ENCODE data around the gene GLA. TPM values are rescaled to one million over a fixed set of nuclear protein-coding genes. Genes with fewer than 3 reads are reported as not detected.

Gene GLA
- 23.9 and 24.4 TPM in 2 replicates for total RNA-seq

GRCh38 chrX:101407748-101408531, at the start of gene GLA, which contains the start of gene HNRNPH2:
Gene GLA, minus strand, starts transcription at chrX:101407925. Its CDS starts 22 bp downstream, at chrX:101407903.
Gene HNRNPH2, plus strand, starts transcription at chrX:101408222. Its CDS starts 3,767 bp downstream, at chrX:101411989.

GRCh38 chrX:101390664-101391525, 16.8 kb downstream of the GLA start, which contains the start of gene RPL36A:
Gene RPL36A, plus strand, starts transcription at chrX:101391011. Its CDS starts 33 bp downstream, at chrX:101391044.

GRCh38 chrX:101385795-101386541, 21.8 kb downstream of the GLA start, which contains the start of gene BTK:
Gene BTK, minus strand, starts transcription at chrX:101386191. Its CDS starts 10,907 bp downstream, at chrX:101375284.

GRCh38 chrX:101348452-101349192, 59.1 kb downstream of the GLA start, which contains the start of gene TIMM8A:
Gene TIMM8A, minus strand, starts transcription at chrX:101348742. Its CDS starts 78 bp downstream, at chrX:101348664.

Other genes with a start within 250 kb of the GLA start
- gene DRP2, start 188.1 kb downstream of the GLA start, total RNA-seq, result under 0.01 and 0.20 TPM in 2 replicates
- 0.37 and 0.39 TPM in 2 replicates for gene TAF7L, start 116.6 kb downstream of the GLA start, total RNA-seq
- 5.5 TPM in 2 replicates for gene TIMM8A, start 59.2 kb downstream of the GLA start, total RNA-seq
- gene BTK, start 21.7 kb downstream of the GLA start, total RNA-seq, result not detected in 2 replicates
- 145 and 219 TPM in 2 replicates for gene RPL36A, start 16.9 kb downstream of the GLA start, total RNA-seq
- gene HNRNPH2, start 297 bp upstream of the GLA start, total RNA-seq, result 46.5 and 47.8 TPM in 2 replicates
- 3.1 and 3.3 TPM in 2 replicates for gene ARMCX4, start 77.5 kb upstream of the GLA start, total RNA-seq
- gene ARMCX1, start 142.6 kb upstream of the GLA start, total RNA-seq, result 55.9 and 57.0 TPM in 2 replicates
- gene ARMCX6, start 210.1 kb upstream of the GLA start, total RNA-seq, result 11.8 and 13.5 TPM in 2 replicates
- gene ARMCX3, start 215.2 kb upstream of the GLA start, total RNA-seq, result 34.2 and 41.2 TPM in 2 replicates

Data from subcutaneous preadipocyte (primary cell).